Measurements from ENCODE around the gene EEF1AKMT4. TPM values are rescaled to one million over a fixed set of nuclear protein-coding genes. Genes with fewer than 3 reads are reported as not detected.

The EEF1AKMT4 gene
- total and polyA plus RNA-seq, 2 of the 8 experiments (the other 6 are each of a cell fraction or from before 2014, with no cell fraction given), result 9.3 to 30.1 TPM

DNA sequence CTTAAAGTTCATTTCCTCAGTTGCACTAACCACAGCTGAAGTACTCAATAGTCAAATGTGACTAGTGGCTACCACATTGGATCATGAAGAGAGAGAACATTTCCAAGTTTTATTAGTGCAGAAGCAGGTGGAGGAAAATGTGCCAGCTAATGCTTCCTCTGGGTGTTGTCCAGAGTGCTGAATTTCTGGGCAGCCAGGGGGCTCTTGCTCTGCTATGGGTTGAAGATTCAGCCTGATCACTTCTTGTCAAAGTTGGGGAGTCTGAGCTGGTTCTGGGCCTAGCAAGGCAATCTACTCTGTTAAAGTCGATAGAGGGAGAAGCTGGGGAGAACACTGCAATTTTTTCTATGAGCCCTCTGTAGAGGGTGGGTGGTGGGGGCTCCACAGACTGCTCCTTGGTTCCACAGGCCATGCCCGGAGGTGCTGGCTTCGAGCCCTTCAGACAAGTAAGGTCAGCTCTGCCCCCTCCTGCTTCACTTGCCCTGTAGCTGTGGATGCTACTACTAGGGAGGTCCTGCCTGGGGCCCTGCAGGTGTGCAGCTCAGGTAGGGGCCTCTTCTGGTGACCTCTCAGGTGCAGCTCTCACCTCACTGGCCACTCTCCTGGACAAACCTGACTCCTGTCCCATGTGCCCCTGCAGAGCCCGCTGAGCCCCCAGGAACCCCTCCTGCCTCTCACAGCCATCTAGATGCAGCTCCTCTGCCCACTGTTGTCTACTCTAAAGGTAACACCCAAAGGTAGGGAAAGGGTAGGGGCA lies 8.9 kb upstream of the EEF1AKMT4 start (continued):
- TF ChIP-seq, protein P1, sequence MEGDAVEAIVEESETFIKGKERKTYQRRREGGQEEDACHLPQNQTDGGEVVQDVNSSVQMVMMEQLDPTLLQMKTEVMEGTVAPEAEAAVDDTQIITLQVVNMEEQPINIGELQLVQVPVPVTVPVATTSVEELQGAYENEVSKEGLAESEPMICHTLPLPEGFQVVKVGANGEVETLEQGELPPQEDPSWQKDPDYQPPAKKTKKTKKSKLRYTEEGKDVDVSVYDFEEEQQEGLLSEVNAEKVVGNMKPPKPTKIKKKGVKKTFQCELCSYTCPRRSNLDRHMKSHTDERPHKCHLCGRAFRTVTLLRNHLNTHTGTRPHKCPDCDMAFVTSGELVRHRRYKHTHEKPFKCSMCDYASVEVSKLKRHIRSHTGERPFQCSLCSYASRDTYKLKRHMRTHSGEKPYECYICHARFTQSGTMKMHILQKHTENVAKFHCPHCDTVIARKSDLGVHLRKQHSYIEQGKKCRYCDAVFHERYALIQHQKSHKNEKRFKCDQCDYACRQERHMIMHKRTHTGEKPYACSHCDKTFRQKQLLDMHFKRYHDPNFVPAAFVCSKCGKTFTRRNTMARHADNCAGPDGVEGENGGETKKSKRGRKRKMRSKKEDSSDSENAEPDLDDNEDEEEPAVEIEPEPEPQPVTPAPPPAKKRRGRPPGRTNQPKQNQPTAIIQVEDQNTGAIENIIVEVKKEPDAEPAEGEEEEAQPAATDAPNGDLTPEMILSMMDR (IDR thresholded peaks at IDR 0.05; ENCODE audit: control extremely low read depth in 1 of 3, insufficient read depth in 1 of 3, low read depth in 1 of 3, low read length in 3 of 3), result no peak
- no peak for TF ChIP-seq JUND (IDR thresholded peaks at IDR 0.05; ENCODE audit: low read length)
- TF ChIP-seq RXRA (IDR thresholded peaks at IDR 0.05; ENCODE audit: insufficient read depth, low read depth, low read length), result no peak
- no peak for TF ChIP-seq RNF2 (IDR thresholded peaks at IDR 0.05; ENCODE audit: borderline replicate concordance, low read depth, low read length, missing control alignments, poor library complexity, severe bottlenecking)
- no peak for TF ChIP-seq CBX5 (IDR thresholded peaks at IDR 0.05; ENCODE audit: low read depth, low read length)
- TF ChIP-seq YY1 (IDR thresholded peaks at IDR 0.05; ENCODE audit: low read depth, low read length), result no peak
- no peak for TF ChIP-seq JUN (IDR thresholded peaks at IDR 0.05; ENCODE audit: low read depth, low read length)

Data from H1 (cell line).